K562 (cell line): ENCODE data around the gene DNAL4. TPM values are rescaled to one million over a fixed set of nuclear protein-coding genes. Genes with fewer than 3 reads are reported as not detected.
A peak's percentile ranks its signal among the peaks of the same experiment; 100 is the strongest.

Source experiments
- ATF1 ChIP-seq, 2 experiments: fragments of 450-650 bp in 1 of 2; IDR thresholded peaks; 2 replicates each; pipeline ENCODE4 v1.6.1; 2016; ENCODE audit warnings: missing compliant biosample characterization in 1 of 2, missing genetic modification characterization in 1 of 2
- BDP1 ChIP-seq: IDR thresholded peaks from 3 replicates; pipeline ENCODE4 v1.6.1; 2011; ENCODE audit not compliant: insufficient read length, insufficient read depth
- CCNT2 ChIP-seq: IDR thresholded peaks from 2 replicates; pipeline ENCODE4 v1.6.1; 2011; ENCODE audit warnings: borderline replicate concordance, low read depth, mild to moderate bottlenecking, moderate library complexity, mixed read lengths, low read length; ENCODE audit not compliant: insufficient read length; ENCODE audit errors: extremely low read depth
- CREB1 ChIP-seq, 2 experiments: sonication (generic) in 1 of 2; formaldehyde crosslinking in 1 of 2; IDR thresholded peaks; 2 replicates each; pipeline versions ENCODE4 v1.6.1 to v1.8.0; 2012 to 2022; ENCODE audit warnings: inconsistent platforms in 1 of 2, mild to moderate bottlenecking in 1 of 2, missing genetic modification reagents in 1 of 2, moderate library complexity in 1 of 2
- CREM ChIP-seq: IDR thresholded peaks from 2 replicates; pipeline ENCODE4 v1.6.1; 2014; ENCODE audit warnings: antibody characterized with exemption, low read depth
- E2F6 ChIP-seq, 2 experiments: IDR thresholded peaks; 2 replicates each; pipeline ENCODE4 v1.6.1; 2011; ENCODE audit warnings: borderline replicate concordance in 1 of 2, control low read depth in 1 of 2, low read depth in 1 of 2, low read length in 1 of 2, mild to moderate bottlenecking in 1 of 2, mixed read lengths in 1 of 2, moderate library complexity in 1 of 2; ENCODE audit not compliant: insufficient read depth in 1 of 2, insufficient read length in 1 of 2, poor library complexity in 1 of 2, severe bottlenecking in 1 of 2; ENCODE audit errors: extremely low read depth in 1 of 2
- ELF1 ChIP-seq: fragments of 200-800 bp; sonication (Bioruptor generic); IDR thresholded peaks from 2 replicates; pipeline ENCODE4 v1.6.1; 2016; ENCODE audit warnings: missing genetic modification characterization, missing compliant biosample characterization
- GABPA ChIP-seq: fragments of 200-800 bp; sonication (Bioruptor generic); conservative IDR thresholded peaks from 2 replicates; pipeline ENCODE4 v1.6.1; 2016; ENCODE audit warnings: low read depth, missing genetic modification characterization, missing compliant biosample characterization
- GABPB1 ChIP-seq: sonication (generic); formaldehyde crosslinking; IDR thresholded peaks from 2 replicates; pipeline ENCODE4 v1.8.0; 2022; ENCODE audit warnings: mild to moderate bottlenecking, missing genetic modification reagents
- GATAD2A ChIP-seq: fragments of 450-650 bp; IDR thresholded peaks from 2 replicates; pipeline ENCODE4 v1.6.1; 2017
- HCFC1 ChIP-seq: IDR thresholded peaks from 2 replicates; pipeline ENCODE4 v1.6.1; 2012; ENCODE audit warnings: low read depth, low read length, improper control_type of control experiment
- L3MBTL2 ChIP-seq: fragments of 450-650 bp; IDR thresholded peaks from 2 replicates; pipeline ENCODE4 v1.6.1; 2016; ENCODE audit warnings: mild to moderate bottlenecking, moderate library complexity
- NFXL1 ChIP-seq: fragments of 450-650 bp; formaldehyde crosslinking; IDR thresholded peaks from 2 replicates; pipeline ENCODE4 v1.4.0; 2021; ENCODE audit warnings: mild to moderate bottlenecking
- NR2C2 ChIP-seq, 2 experiments: fragments of 200-800 bp in 1 of 2; sonication (Bioruptor generic) in 1 of 2; sonication (generic) in 1 of 2; formaldehyde crosslinking in 1 of 2; IDR thresholded peaks; 2 replicates each; pipeline versions ENCODE4 v1.6.1 to v1.8.0; 2016 to 2022; ENCODE audit warnings: mild to moderate bottlenecking in 1 of 2, missing compliant biosample characterization in 1 of 2, missing genetic modification characterization in 1 of 2, missing genetic modification reagents in 1 of 2
- PKNOX1 ChIP-seq: fragments of 450-650 bp; IDR thresholded peaks from 2 replicates; pipeline ENCODE4 v1.6.1; 2016
- SPI1 ChIP-seq: IDR thresholded peaks from 2 replicates; pipeline ENCODE4 v1.6.1; 2011; ENCODE audit warnings: low read depth, low read length, control low read depth, borderline replicate concordance
- SRF ChIP-seq, 2 experiments: fragments of 250-450, 450-650 bp in 1 of 2; sonication (Bioruptor Pico) in 1 of 2; sonication (generic) in 1 of 2; formaldehyde crosslinking; IDR thresholded peaks; 2 replicates each; pipeline versions ENCODE4 v1.5.0 to v1.5.1; 2020 to 2022; ENCODE audit warnings: mild to moderate bottlenecking in 1 of 2, missing genetic modification reagents in 1 of 2
- TEAD1 ChIP-seq, 2 experiments: fragments of 450-650 bp in 1 of 2; sonication (generic) in 1 of 2; formaldehyde crosslinking; IDR thresholded peaks; 2 replicates each; pipeline versions ENCODE4 v1.4.0 to v1.8.0; 2020 to 2022; ENCODE audit warnings: mild to moderate bottlenecking in 2 of 2, missing genetic modification reagents in 1 of 2
- VEZF1 ChIP-seq: fragments of 200-800 bp; sonication (Bioruptor generic); IDR thresholded peaks from 2 replicates; pipeline ENCODE4 v1.6.1; 2017; ENCODE audit warnings: missing genetic modification characterization, missing compliant biosample characterization
- ZBTB7A ChIP-seq: IDR thresholded peaks from 2 replicates; pipeline ENCODE4 v1.6.1; 2011; ENCODE audit warnings: low read depth, mild to moderate bottlenecking, low read length, moderate library complexity, borderline replicate concordance; ENCODE audit not compliant: control insufficient read depth
- ZFP30 ChIP-seq: fragments of 250-450 bp; sonication (Bioruptor Pico); IDR thresholded peaks from 2 replicates; pipeline ENCODE4 v1.8.0; 2022; ENCODE audit warnings: moderate library complexity, mild to moderate bottlenecking, inconsistent platforms, borderline replicate concordance
- ZFX ChIP-seq: sonication (generic); formaldehyde crosslinking; IDR thresholded peaks from 2 replicates; pipeline ENCODE4 v1.8.0; 2022; ENCODE audit warnings: mild to moderate bottlenecking, missing genetic modification reagents, moderate library complexity
- ZNF431 ChIP-seq: sonication (generic); formaldehyde crosslinking; IDR thresholded peaks from 2 replicates; pipeline ENCODE4 v1.8.0; 2022; ENCODE audit warnings: mild to moderate bottlenecking, missing genetic modification reagents
- ZNF830 ChIP-seq: fragments of 250-450 bp; sonication (Bioruptor Pico); IDR thresholded peaks from 2 replicates; pipeline ENCODE4 v1.5.0; 2021; ENCODE audit warnings: mild to moderate bottlenecking
- polyA plus RNA-seq, 8 experiments: library from polyadenylated mRNA; depleted of rRNA in 4 of 8; stranded (reverse) in 5 of 8; unstranded in 3 of 8; fragments of >200 nt; fragmentation: Nextera tagmentation in 2 of 8; fragmentation: Illumina TruSeq in 1 of 8; extraction: Ambion mirVana in 2 of 8; extraction: Trizol in 1 of 8; gene quantifications; 2 replicates each; pipeline versions ENCODE4 v1.2.1 to v1.2.3, GENCODE V29; 2011 to 2014; ENCODE audit warnings: inconsistent platforms in 1 of 8, missing spikeins in 1 of 8
- total RNA-seq, 7 experiments: library from RNA; depleted of rRNA in 6 of 7; stranded (reverse); fragments of >200 nt in 6 of 7; fragmentation: Illumina TruSeq in 2 of 7; extraction: Trizol in 2 of 7; gene quantifications; 2 replicates each; pipeline versions ENCODE4 v1.2.1 to v1.2.3, GENCODE V29; 2011 to 2021; ENCODE audit warnings: low replicate concordance in 1 of 7

The DNAL4 gene
- total and polyA plus RNA-seq, 9 of the 15 experiments (the other 6 are each of a cell fraction or from before 2014, with no cell fraction given): 0.20 to 9.4 (median 5.2) TPM

GRCh38 chr22:38793721-38794466 is at the start of gene DNAL4 (continued):
- TF ChIP-seq VEZF1 (CRISPR knock-in tag): peak; percentile 74
- TF ChIP-seq CCNT2: peak; percentile 56
- peak; percentile 64 for TF ChIP-seq L3MBTL2
- peak; percentile 41; the same call in 1 of the 2 replicates for TF ChIP-seq ELF1
- peak; percentile 48; the same call in 1 of the 2 replicates for TF ChIP-seq CREM
- TF ChIP-seq ZNF431: no peak
- peak in 1 of 2 experiments; percentile 51 for TF ChIP-seq E2F6 (IDR thresholded peaks at IDR 0.05; ENCODE audit: borderline replicate concordance in 1 of 2, extremely low read depth in 1 of 2, insufficient read depth in 1 of 2, insufficient read length in 1 of 2, low read depth in 1 of 2, low read length in 1 of 2, poor library complexity in 1 of 2, severe bottlenecking in 1 of 2)
- no peak for TF ChIP-seq ZNF830 (CRISPR knock-in tag)
- TF ChIP-seq GATAD2A: no peak
- TF ChIP-seq ZBTB7A: peak; percentile 68; the same call in 1 of the 2 replicates
- TF ChIP-seq BDP1: no peak
- peak; percentile 99 for TF ChIP-seq PKNOX1
- TF ChIP-seq NR2C2 (CRISPR knock-in tag; IDR thresholded peaks at IDR 0.05): no peak
- TF ChIP-seq NR2C2 (tag; IDR thresholded peaks at IDR 0.05): peak; percentile 44; the same call in 1 of the 2 replicates
- TF ChIP-seq ATF1 (CRISPR knock-in tag; IDR thresholded peaks at IDR 0.05): no peak
- peak; percentile 60 for TF ChIP-seq ATF1 (tag; IDR thresholded peaks at IDR 0.05)
- peak; percentile 63 for TF ChIP-seq ZFX (CRISPR knock-in tag)
- TF ChIP-seq CREB1 (IDR thresholded peaks at IDR 0.05): no peak
- 0 out of 2 replicates have a peak, but pooled peaks have one; percentile 37 for TF ChIP-seq CREB1 (CRISPR knock-in tag; IDR thresholded peaks at IDR 0.05)
- no peak for TF ChIP-seq ZFP30
- peak; percentile 76 for TF ChIP-seq GABPB1
- peak; percentile 62 for TF ChIP-seq SPI1
- TF ChIP-seq HCFC1: 0 out of 2 replicates have a peak, but pooled peaks have one; percentile 21
- no peak for TF ChIP-seq NFXL1 (CRISPR knock-in tag)
- TF ChIP-seq TEAD1 (CRISPR knock-in tag; IDR thresholded peaks at IDR 0.05): no peak; a peak in 1 of 4 replicates
- TF ChIP-seq GABPA (tag): peak; percentile 94
- peak in 1 of 2 experiments; percentile 74; a peak in 1 of 4 replicates for TF ChIP-seq SRF (CRISPR knock-in tag; IDR thresholded peaks at IDR 0.05)
